CD14-positive monocyte (primary cell): ENCODE results near the gene SRCAP. TPM values are rescaled to one million over a fixed set of nuclear protein-coding genes. Genes with fewer than 3 reads are reported as not detected.
A peak's percentile ranks its signal among the peaks of the same experiment; 100 is the strongest.

Experiments
- DNase-seq, 3 donors: peaks; one replicate each; pipeline ENCODE4 v3.0.0-alpha.2; 2011 to 2022
- H2AFZ ChIP-seq: 2 replicates; pipeline ENCODE4 v1.6.0; 2012; ENCODE audit warnings: mild to moderate bottlenecking, low read depth, low read length, inconsistent platforms; ENCODE audit not compliant: insufficient read depth, poor library complexity, severe bottlenecking
- H3K27ac ChIP-seq, 2 donors: 1 replicate in 1 of 2; 2 replicates in 1 of 2; pipeline ENCODE4 v1.5.1; 2012 to 2013; ENCODE audit warnings: low read length in 2 of 2, control low read depth in 1 of 2, inconsistent platforms in 1 of 2, low read depth in 1 of 2, mild to moderate bottlenecking in 1 of 2
- H3K27me3 ChIP-seq, 2 donors: one replicate each; pipeline versions ENCODE4 v1.6.0 to v1.6.1; 2011 to 2013; ENCODE audit warnings: low read length in 2 of 2; ENCODE audit not compliant: control insufficient read depth in 2 of 2, insufficient read depth in 2 of 2
- H3K36me3 ChIP-seq, 2 donors: replicated peaks in 1 of 2; 1 replicate in 1 of 2; 2 replicates in 1 of 2; pipeline versions ENCODE4 v1.5.1 to v1.6.1; 2012 to 2013; ENCODE audit warnings: low read length in 2 of 2, control low read depth in 1 of 2, inconsistent platforms in 1 of 2, mild to moderate bottlenecking in 1 of 2; ENCODE audit not compliant: insufficient read depth in 2 of 2, control insufficient read depth in 1 of 2
- H3K4me1 ChIP-seq, 2 donors: 1 replicate in 1 of 2; 2 replicates in 1 of 2; pipeline versions ENCODE4 v1.5.1 to v1.6.1; 2012 to 2013; ENCODE audit warnings: low read length in 2 of 2, control low read depth in 1 of 2, inconsistent platforms in 1 of 2, mild to moderate bottlenecking in 1 of 2, moderate library complexity in 1 of 2; ENCODE audit not compliant: insufficient read depth in 2 of 2, control insufficient read depth in 1 of 2
- H3K4me2 ChIP-seq: replicated peaks from 2 replicates; pipeline ENCODE3; 2012; ENCODE audit warnings: low read length, moderate library complexity, mild to moderate bottlenecking; ENCODE audit not compliant: poor library complexity, severe bottlenecking; ENCODE audit errors: extremely low read depth
- H3K4me3 ChIP-seq, 3 experiments: fragments of 200-600 bp in 1 of 3; sonication (generic) in 1 of 3; replicated peaks in 1 of 3; 1 replicate in 2 of 3; 2 replicates in 1 of 3; pipeline ENCODE4 v1.5.1; 2011 to 2013; ENCODE audit warnings: low read length in 3 of 3, mild to moderate bottlenecking in 3 of 3, control low read depth in 2 of 3, low read depth in 2 of 3, inconsistent platforms in 1 of 3, moderate library complexity in 1 of 3
- H3K79me2 ChIP-seq: 2 replicates; pipeline ENCODE4 v1.6.0; 2012; ENCODE audit warnings: mild to moderate bottlenecking, control low read depth, inconsistent platforms, low read length, moderate library complexity; ENCODE audit not compliant: insufficient read depth
- H3K9ac ChIP-seq: 2 replicates; pipeline ENCODE4 v1.6.0; 2017; ENCODE audit warnings: low read length, mild to moderate bottlenecking; ENCODE audit not compliant: insufficient read depth, poor library complexity, severe bottlenecking
- H3K9me3 ChIP-seq, 2 donors: replicated peaks in 1 of 2; 1 replicate in 1 of 2; 2 replicates in 1 of 2; pipeline versions ENCODE4 v1.5.1 to v1.6.1; 2012 to 2013; ENCODE audit warnings: low read length in 2 of 2, control low read depth in 1 of 2; ENCODE audit not compliant: control insufficient read depth in 1 of 2, insufficient read depth in 1 of 2
- H4K20me1 ChIP-seq: 2 replicates; pipeline ENCODE4 v1.6.0; 2012; ENCODE audit warnings: mild to moderate bottlenecking, low read length, control low read depth, moderate library complexity; ENCODE audit not compliant: insufficient read depth
- H3K27ac Mint-ChIP-seq, 7 donors: one replicate each; pipeline ENCODE4 v1.8.0; 2020; ENCODE audit warnings: mild to moderate bottlenecking in 7 of 7, mixed read lengths in 7 of 7, moderate library complexity in 6 of 7, inconsistent platforms in 2 of 7
- H3K27me3 Mint-ChIP-seq, 3 donors: one replicate each; pipeline ENCODE4 v1.8.0; 2021 to 2022; ENCODE audit warnings: low read depth in 3 of 3, mild to moderate bottlenecking in 3 of 3, mixed read lengths in 3 of 3, moderate library complexity in 3 of 3, inconsistent platforms in 1 of 3
- H3K36me3 Mint-ChIP-seq, 2 donors: one replicate each; pipeline ENCODE4 v1.8.0; 2020; ENCODE audit warnings: mixed read lengths in 2 of 2, inconsistent platforms in 1 of 2, mild to moderate bottlenecking in 1 of 2
- H3K4me1 Mint-ChIP-seq: one replicate; pipeline ENCODE4 v1.8.0; 2020; ENCODE audit warnings: mild to moderate bottlenecking, mixed read lengths
- H3K4me3 Mint-ChIP-seq, 2 donors: one replicate each; pipeline ENCODE4 v1.8.0; 2020; ENCODE audit warnings: mild to moderate bottlenecking in 2 of 2, mixed read lengths in 2 of 2, moderate library complexity in 1 of 2
- H3K9me3 Mint-ChIP-seq, 7 donors: one replicate each; pipeline ENCODE4 v1.8.0; 2020 to 2022; ENCODE audit warnings: mixed read lengths in 7 of 7, mild to moderate bottlenecking in 6 of 7, moderate library complexity in 6 of 7, inconsistent platforms in 2 of 7
- WGBS: methylation state at CpG from one replicate; pipeline ENCODE4 v1.1.5; 2013; ENCODE audit warnings: missing lambda C conversion rate; ENCODE audit not compliant: insufficient coverage; 5-methylcytosine and 5-hydroxymethylcytosine counted together
- intact Hi-C, 2 donors: fragments of 100-400 bp; cut with micrococcal nuclease; formaldehyde crosslinking; loops; one replicate each; pipeline versions ENCODE4 v1.15.0 to v1.15.1; 2023
- polyA plus RNA-seq, 3 donors: library from polyadenylated mRNA; depleted of rRNA in 1 of 3; unstranded in 2 of 3; stranded (reverse) in 1 of 3; fragments of 300-500 nt in 2 of 3; fragments of >200 nt in 1 of 3; fragmentation: Illumina TruSeq in 2 of 3; gene quantifications; 1 replicate in 2 of 3; 2 replicates in 1 of 3; pipeline ENCODE4 v1.2.3, GENCODE V29; 2012 to 2021
- TF ChIP-seq, protein P1 (sequence below): fragments of 200-600 bp; IDR thresholded peaks from one replicate; pipeline ENCODE4 v1.8.0; 2022; ENCODE audit warnings: antibody characterized with exemption, mild to moderate bottlenecking

Gene SRCAP
- polyA plus RNA-seq, 3 donors: 3.0 to 16.0 (median 6.3) TPM

DNA sequence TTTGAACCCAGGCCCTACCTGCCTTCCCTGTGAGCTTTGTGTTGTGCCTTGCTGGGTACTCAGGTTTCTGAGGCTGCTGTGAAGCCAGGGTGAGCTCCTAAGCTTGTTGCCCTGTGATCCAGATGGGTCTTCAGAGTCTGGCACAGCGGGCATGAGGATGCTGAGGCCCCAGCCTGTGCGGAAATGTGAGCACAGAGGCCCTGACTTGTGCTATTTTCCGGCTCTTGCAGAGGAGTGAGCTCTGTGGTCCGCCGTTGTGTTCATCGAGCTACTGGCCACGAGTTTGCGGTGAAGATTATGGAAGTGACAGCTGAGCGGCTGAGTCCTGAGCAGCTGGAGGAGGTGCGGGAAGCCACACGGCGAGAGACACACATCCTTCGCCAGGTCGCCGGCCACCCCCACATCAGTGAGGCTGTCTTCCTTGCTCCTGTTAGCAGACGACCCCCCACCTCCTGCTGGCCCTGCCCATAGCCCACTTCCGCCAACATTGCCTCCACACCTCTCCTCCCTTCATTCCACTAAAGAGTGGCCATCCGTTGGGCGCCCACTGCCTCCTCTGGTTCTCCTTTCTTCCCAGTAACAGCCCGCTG, 52.0 kb downstream of the SRCAP start:
- Histone ChIP-seq H3K4me1 (peaks cover 23 to 24% of the 10 kb centered on the region in 2 donors), H3K4me2 (no peak overlapping the region), H3K9me3 (no peaks in the 10 kb centered on the region), H3K27ac (peak overlapping the region in 1 of 2 donors; percentile 27), H4K20me1 (no peaks in the 10 kb centered on the region), H3K27me3 (no peaks in the 10 kb centered on the region), H2AFZ (no peak overlapping the region), H3K4me3 (no peak overlapping the region), H3K36me3 (peaks cover 43 to 62% of the 10 kb centered on the region in 2 donors), H3K79me2 (peaks cover 29% of the 10 kb centered on the region), H3K9ac (no peak overlapping the region)
- Mint-ChIP-seq H3K4me3 (no peak overlapping the region), H3K27me3 (no peaks in the 10 kb centered on the region), H3K27ac (peak overlapping the region in 2 of 7 donors; percentile 52 to 76), H3K9me3 (no peaks in the 10 kb centered on the region), H3K4me1 (peaks cover 27% of the 10 kb centered on the region), H3K36me3 (peaks cover 46 to 58% of the 10 kb centered on the region in 2 donors)
- WGBS: 97% methylated on average over 15 of the region's 20 CpGs
- no peak for DNase-seq
- intact Hi-C loops: no loop called here
- TF ChIP-seq, protein P1, sequence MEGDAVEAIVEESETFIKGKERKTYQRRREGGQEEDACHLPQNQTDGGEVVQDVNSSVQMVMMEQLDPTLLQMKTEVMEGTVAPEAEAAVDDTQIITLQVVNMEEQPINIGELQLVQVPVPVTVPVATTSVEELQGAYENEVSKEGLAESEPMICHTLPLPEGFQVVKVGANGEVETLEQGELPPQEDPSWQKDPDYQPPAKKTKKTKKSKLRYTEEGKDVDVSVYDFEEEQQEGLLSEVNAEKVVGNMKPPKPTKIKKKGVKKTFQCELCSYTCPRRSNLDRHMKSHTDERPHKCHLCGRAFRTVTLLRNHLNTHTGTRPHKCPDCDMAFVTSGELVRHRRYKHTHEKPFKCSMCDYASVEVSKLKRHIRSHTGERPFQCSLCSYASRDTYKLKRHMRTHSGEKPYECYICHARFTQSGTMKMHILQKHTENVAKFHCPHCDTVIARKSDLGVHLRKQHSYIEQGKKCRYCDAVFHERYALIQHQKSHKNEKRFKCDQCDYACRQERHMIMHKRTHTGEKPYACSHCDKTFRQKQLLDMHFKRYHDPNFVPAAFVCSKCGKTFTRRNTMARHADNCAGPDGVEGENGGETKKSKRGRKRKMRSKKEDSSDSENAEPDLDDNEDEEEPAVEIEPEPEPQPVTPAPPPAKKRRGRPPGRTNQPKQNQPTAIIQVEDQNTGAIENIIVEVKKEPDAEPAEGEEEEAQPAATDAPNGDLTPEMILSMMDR: no peak

DNA sequence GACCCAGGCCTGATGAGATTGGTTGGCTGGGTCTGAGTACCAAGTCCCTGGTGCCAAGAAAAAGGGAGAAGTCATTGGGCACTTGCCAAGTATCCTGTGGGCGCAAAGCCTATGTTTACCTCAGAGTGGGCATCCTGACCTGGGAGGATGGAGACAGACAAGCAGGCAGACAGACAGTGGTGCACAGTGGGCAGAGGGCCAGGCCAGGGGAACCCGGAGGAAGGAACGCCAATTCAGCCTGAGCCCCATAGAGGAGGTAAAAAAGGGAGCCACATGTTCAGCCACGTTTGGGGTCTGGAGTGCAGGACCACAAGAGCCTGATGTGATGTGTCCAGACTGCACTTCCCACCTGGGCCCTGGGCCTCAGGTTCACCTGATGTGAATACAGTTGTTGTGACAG, 54.6 kb downstream of the SRCAP start:
- H3K27ac ChIP-seq: no peak overlapping the region
- no peaks in the 10 kb centered on the region for H3K9me3 ChIP-seq
- no peaks in the 10 kb centered on the region for H4K20me1 ChIP-seq
- no peaks in the 10 kb centered on the region for H3K27me3 ChIP-seq
- TF ChIP-seq, protein P1: no peak
- no peak overlapping the region for H3K9ac ChIP-seq
- Mint-ChIP-seq H3K4me1 (peaks cover 18% of the 10 kb centered on the region), H3K4me3 (no peak overlapping the region), H3K27me3 (no peaks in the 10 kb centered on the region), H3K36me3 (peaks cover 60 to 75% of the 10 kb centered on the region in 2 donors), H3K9me3 (no peaks in the 10 kb centered on the region), H3K27ac (peak overlapping the region in 1 of 7 donors; percentile 52)
- WGBS: 85% methylated on average over 4 of the region's 4 CpGs
- H3K4me1 ChIP-seq: peaks cover 14 to 20% of the 10 kb centered on the region in 2 donors
- H3K4me3 ChIP-seq: no peak overlapping the region
- no peak for DNase-seq
- no peak overlapping the region for H2AFZ ChIP-seq
- no peak overlapping the region for H3K4me2 ChIP-seq
- peaks cover 32% of the 10 kb centered on the region for H3K79me2 ChIP-seq
- intact Hi-C loops: no loop called here
- H3K36me3 ChIP-seq: peaks cover 58 to 81% of the 10 kb centered on the region in 2 donors
